Measurements from ENCODE around the gene IGFBP6.

Gene IGFBP6

DNA sequence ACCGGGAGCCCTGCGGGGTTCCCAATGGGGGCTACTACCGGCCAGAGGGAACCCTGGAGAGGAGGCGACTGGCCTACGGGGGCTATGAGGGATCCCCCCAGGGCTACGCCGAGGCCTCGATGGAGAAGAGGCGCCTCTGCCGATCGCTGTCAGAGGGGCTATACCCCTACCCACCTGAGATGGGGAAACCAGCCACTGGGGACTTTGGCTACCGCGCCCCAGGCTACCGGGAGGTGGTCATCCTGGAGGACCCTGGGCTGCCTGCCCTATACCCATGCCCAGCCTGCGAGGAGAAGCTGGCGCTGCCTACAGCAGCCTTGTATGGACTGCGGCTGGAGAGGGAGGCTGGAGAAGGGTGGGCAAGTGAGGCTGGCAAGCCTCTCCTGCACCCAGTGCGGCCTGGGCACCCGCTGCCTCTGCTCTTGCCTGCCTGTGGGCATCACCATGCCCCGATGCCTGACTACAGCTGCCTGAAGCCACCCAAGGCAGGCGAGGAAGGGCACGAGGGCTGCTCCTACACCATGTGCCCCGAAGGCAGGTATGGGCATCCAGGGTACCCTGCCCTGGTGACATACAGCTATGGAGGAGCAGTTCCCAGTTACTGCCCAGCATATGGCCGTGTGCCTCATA lies 37.9 kb upstream of the IGFBP6 start:
- in situ Hi-C loops (cut with HindIII; ENCODE audit: low sequenced_read_pairs) = no loop called here

DNA sequence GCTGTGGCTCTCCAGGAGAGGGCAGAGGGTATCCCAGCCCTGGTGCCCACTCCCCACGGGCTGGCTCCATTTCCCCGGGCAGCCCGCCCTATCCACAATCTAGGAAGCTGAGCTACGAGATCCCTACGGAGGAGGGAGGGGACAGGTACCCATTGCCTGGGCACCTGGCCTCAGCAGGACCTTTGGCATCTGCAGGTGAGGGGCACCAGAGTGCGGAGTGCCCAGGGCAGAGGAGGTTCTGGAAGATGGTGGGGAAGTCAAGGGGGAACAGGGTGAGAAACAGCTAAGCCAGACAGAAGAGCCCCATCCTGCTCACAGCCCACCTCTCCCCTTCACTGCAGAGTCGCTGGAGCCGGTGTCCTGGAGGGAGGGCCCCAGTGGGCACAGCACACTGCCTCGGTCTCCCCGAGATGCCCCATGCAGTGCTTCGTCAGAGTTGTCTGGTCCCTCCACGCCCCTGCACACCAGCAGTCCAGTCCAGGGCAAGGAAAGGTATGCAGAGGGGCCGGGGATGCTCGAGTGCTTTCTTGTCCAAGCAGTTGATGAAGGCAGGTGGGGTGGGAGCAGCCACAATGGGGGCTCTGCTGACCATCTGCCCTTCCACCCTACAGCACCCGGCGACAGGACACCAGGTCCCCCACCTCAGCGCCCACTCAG lies 37.3 kb upstream of the IGFBP6 start:
- in situ Hi-C loops (cut with HindIII; ENCODE audit: low sequenced_read_pairs) = no loop called here

DNA sequence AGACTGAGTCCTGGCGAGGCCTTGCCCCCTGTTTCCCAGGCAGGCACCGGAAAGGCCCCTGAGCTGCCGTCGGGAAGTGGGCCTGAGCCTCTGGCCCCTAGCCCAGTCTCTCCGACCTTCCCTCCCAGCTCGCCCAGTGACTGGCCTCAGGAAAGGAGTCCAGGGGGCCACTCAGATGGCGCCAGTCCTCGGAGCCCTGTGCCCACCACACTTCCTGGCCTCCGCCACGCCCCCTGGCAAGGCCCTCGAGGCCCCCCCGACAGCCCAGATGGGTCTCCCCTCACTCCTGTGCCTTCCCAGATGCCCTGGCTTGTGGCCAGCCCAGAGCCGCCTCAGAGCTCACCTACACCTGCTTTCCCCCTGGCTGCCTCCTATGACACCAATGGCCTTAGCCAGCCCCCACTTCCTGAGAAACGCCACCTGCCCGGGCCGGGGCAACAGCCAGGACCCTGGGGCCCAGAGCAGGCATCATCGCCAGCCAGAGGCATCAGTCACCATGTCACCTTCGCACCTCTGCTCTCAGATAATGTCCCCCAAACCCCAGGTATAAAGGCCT lies 36.7 kb upstream of the IGFBP6 start:
- in situ Hi-C loops (cut with HindIII; ENCODE audit: low sequenced_read_pairs) = no loop called here

DNA sequence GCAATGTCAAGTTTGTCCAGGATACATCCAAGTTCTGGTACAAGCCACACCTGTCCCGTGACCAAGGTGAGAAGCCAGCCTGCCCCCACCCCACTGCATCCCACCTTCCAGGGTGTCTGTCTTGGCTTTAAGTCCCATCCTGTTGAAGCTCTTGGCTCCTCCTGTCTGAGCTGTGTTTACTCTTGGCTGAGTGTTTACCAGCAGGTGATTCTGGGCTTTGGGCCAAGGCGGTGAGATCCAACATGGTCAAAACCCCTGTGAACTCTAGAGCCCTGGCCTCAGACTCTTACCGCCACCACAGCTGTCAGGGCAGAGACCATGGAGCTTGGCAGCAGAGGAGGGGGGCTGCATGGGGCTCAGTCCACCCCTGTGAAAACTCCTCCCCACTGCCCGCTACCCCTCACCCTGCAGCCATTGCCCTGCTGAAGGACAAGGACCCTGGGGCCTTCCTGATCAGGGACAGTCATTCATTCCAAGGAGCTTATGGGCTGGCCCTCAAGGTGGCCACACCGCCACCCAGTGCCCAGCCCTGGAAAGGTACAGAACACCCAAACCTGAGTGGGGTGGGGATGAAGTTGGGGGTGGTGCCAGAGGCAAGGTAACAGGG lies 36.0 kb upstream of the IGFBP6 start:
- in situ Hi-C loops (cut with HindIII; ENCODE audit: low sequenced_read_pairs) = no loop called here

DNA sequence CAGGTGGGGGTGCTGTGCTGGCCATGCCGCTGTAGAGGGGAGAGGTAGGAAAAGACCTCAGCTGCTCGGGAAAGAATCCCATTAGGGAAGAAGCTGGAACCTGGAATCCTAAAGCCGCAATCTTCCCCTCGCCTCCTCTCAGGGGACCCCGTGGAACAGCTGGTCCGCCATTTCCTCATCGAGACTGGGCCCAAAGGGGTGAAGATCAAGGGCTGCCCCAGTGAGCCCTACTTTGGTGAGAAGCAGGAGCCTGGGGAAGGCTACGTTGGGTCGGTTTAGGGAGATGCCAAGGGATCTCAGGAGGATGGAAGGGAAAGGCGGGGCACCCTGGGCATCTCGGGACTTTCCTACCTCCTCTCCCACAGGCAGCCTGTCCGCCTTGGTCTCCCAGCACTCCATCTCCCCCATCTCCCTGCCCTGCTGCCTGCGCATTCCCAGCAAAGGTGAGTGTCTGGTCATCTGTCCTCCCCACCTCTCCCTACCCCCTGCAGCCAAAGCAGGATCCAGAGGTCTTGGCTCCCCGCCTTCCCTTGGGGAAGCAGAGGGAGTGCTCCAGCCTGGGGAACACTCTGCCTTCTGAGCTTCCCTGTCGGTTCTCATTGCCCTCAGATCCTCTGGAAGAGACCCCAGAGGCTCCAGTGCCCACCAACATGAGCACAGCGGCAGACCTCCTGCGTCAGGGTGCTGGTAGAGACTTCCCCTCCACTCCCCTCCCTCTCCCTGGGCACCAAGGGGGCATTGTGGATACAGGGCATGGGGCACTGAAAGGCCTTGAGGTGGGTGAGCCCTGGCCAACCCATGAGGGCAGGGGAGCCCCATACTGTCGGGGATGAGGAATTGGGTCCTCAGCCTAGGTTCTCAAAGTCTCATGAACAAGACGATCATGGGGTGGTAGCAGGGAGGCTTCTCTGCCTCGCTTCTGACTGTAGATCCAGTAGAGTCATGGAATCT lies 35.2 kb upstream of the IGFBP6 start:
- in situ Hi-C loops (cut with HindIII; ENCODE audit: low sequenced_read_pairs) = no loop called here

DNA sequence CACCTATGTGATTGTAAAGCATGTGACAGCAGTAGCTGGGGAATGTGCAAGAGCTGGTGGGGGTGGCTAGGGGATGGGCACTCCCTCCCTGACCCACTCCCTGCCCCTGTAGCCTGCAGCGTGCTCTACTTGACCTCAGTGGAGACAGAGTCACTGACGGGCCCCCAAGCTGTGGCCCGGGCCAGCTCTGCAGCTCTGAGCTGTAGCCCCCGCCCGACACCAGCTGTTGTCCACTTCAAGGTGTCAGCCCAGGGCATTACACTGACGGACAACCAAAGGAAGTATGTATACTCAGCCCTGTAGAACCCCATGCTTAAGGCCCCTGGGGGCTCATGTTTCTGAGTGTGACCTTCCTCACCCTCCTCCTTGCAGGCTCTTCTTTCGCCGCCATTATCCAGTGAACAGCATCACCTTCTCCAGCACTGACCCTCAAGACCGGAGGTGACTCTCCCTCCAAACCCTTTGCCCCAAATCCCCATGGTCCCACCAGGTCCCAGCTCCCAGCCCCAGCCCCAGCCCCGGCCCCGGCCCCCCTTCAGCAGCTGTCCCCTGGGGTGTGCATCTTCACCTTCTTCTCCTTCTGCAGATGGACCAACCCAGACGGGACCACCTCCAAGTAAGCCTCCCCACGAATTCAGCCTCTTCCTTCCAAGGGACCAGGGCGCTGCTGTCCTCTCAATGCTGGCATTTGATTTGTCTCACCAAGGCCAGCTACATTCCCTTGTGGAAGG lies 34.3 kb upstream of the IGFBP6 start:
- in situ Hi-C loops (cut with HindIII; ENCODE audit: low sequenced_read_pairs) = no loop called here

DNA sequence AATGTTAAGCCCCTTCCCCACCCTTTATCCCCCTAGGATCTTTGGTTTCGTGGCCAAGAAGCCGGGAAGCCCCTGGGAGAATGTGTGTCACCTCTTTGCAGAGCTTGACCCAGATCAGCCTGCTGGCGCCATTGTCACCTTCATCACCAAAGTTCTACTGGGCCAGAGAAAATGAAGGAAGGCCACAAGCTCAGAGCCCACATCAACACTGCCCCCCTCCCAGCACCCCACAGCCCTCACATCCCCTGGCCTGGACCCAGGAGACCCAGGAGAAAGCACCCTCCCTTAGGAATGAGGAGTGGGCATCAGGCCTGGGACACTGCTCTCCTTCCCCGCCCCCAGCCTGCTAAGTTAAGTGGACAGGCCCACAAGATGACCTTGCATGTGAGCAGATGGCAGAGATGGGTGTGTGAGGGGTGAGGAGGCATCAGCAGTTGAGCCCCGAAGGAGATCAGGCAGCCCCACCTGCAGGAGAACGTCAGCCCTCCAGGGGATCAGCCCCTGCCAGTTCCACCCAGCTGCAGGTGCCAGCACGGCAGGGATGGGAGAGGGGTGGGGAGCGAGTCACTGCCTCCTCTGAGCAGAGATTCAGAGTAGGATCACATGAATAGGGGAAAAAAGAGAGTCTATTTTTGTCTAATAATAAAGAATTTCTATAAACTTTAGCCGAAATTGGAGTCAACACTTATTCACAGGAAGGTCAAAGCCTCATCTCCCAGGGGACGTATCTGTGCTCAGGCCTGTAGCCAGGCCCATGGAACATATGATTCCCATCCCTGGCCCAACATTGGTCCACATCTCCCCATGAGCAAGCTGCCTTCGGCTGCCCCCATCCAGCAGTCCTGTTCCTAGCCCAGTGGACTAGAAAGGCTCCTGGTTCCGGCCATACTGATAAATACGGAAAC lies 33.5 kb upstream of the IGFBP6 start:
- in situ Hi-C loops (cut with HindIII; ENCODE audit: low sequenced_read_pairs) = no loop called here

DNA sequence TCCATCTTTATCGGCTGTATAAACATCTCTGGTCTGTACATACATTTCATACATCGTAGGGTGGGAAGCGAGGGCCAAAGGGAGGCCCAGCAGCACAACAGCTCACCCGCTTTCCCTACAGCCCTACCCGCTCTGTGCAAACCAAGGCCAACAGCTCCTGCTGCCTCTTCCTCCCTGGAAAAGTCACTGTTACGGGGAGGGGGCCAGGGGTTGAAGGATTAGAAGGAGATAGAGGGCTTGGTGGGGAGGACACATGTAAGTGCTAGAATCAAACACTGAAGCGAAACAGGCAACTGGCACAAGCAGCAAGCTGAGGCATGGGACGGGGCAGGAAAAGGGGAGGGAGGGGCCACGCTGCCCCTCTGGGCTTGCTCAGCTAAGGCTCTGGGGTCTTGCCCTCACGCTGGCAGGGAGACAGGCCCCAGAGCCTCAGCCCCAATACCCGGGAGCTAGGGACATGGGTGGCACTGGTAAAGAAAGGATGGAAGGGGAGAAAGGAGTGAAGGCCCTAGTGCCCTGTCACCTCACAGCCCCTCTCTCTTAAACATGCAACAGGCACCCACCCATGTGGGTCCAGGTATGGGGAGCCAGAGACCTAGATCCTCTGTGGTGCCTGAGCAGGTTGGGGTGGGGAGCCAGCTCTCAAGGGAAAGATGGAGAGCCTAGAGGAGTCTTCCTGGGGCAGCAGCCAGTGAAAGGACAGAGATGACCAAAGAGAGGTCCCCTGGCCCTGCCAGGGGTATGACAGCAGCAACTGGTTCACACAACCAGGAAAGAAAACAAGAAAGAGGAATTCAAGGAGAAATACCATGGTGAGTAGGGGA lies 32.6 kb upstream of the IGFBP6 start:
- in situ Hi-C loops (cut with HindIII; ENCODE audit: low sequenced_read_pairs) = no loop called here

DNA sequence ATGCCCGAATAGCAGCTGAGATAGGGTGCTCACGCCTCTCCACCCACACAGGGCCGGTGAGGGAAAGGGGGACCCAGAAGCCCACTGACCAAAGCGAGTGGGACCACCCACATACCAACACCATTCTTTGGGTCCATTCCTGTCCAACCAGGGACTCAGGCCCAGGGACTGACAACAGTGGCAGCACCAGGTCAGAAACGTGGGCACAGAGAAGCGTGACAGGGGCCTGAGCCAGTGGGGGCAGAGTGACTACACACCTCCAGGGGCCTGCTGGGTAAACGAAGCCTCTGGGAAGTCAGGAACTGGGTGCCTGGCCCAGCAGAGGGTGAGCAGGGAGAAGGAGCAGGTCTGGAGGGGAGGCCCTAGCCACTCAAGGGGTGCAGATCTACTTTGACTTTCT lies 32.0 kb upstream of the IGFBP6 start:
- in situ Hi-C loops (cut with HindIII; ENCODE audit: low sequenced_read_pairs) = no loop called here

DNA sequence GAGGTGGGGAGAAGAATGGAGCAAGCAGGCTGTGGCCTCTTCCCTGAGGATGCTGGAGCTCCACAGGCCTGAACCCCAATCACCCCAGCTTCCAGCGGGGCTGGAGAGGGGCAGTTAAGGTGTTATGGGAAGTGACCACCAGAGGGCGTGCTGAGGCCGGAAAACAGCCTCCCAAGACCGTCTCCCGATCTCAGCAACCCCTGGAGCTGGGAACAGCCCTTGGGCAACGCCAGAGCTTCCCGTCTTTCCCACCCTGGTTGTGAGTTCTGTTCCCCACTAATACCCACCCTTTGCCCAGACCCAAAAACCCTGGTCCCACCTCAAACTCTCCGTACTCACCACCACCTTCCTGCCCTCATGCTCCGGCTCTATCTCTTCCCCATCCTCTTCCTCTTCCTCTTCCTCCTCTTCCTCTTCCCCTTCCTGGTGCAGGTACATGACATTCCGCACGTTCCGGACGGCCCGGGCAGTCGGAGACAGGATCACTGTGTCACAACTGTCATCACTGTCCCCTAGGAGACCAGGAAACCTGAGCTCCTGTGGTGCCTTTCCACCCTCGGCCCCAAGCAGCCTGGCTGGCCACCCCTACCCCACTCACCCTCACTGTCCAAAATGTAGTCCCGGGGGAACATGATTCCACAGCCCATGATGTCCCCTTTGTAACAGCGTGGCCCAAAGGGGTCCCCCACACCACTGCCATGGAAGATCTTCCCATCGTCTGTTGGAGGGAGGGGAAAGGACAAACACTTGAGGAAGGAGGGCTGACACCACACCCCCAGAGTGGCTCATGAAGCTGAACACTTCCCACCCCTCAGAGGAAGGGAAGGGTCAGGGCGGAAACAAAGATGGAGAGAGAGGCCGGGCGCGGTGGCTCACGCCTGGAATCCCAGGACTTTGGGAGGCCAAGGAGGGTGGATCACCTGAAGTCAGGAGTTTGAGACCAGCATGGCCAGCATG lies 31.2 kb upstream of the IGFBP6 start:
- in situ Hi-C loops (cut with HindIII; ENCODE audit: low sequenced_read_pairs) = no loop called here

DNA sequence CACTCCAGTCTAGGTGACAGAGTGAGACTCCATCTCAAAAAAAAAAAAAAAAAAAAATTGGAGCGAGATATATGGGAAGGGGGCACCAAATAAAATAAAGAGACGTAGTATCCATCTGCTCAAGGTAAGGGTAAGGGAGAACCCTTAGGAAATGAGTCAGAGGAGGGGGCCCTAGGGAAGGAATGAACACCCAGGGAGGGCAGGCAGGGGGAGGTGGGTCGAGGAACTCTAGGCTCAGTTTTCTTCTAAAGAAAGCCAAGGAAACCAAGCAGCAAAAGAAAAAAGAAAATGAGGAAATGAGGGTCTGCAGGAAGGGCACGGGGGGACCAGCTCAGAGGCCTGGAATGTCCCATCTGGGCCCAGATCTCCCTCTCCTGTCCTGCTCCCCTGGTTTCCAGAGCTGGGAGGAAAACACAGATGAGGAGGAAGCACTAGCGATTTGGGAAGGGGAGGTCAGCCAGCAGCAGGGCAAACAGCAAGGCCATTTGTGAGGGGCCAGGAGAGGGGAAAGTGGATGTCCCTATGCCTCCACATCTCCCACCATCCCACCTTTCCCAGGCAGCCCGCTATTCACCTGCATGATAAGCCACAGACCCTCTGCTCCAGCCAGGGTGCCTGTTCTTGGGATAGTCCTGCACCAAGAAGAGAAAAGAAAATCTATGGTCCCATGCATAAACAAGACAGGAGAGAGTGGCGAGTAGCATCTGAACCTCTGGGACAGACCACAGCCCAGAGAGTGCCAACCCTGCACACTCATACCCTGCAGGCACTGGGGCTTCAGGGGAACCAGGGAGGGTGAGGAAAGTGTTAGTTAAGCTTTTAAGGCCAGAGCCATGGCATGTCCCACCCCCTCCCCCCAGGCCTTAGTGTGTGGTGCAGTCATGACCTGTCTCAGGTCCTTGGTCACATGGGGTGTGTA lies 30.1 kb upstream of the IGFBP6 start:
- in situ Hi-C loops (cut with HindIII; ENCODE audit: low sequenced_read_pairs) = no loop called here

DNA sequence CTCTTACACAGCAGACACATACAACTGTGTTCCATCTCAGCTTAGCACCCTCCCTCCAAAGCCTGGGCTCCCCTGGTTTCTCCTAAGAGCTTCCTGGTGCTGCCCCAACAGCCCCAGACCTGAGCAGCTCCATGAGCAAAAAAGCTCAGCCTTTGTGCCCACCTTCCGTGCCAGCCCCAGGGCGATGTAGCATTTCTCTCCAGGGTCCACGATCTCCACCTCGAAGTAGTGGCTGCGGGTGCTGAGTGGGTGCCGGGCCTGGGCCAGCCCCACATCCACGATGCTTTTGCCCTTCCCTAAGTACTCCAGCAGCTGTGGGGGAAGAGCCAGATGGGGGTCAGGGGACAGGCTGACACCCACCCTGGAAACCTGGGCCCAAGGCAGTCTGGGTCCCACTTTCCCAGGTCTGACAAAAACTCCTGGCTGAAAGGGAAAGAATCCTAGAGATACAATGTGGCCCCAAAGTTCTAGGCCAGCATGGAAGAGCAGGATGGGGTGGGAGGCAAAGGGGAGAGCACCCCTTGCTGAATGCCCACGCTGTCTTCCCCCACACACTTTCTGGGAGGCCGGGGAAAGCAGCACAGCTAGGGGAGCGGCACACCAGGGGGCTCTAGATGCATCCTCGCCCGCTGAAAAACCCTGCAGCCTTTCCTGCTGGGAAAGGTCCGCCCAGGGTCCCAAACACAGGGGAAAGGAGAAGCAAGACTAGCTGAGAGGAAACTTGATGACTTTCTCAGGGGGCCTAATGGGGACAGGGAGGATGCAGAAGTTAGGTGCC lies 29.3 kb upstream of the IGFBP6 start:
- in situ Hi-C loops (cut with HindIII; ENCODE audit: low sequenced_read_pairs) = no loop called here

DNA sequence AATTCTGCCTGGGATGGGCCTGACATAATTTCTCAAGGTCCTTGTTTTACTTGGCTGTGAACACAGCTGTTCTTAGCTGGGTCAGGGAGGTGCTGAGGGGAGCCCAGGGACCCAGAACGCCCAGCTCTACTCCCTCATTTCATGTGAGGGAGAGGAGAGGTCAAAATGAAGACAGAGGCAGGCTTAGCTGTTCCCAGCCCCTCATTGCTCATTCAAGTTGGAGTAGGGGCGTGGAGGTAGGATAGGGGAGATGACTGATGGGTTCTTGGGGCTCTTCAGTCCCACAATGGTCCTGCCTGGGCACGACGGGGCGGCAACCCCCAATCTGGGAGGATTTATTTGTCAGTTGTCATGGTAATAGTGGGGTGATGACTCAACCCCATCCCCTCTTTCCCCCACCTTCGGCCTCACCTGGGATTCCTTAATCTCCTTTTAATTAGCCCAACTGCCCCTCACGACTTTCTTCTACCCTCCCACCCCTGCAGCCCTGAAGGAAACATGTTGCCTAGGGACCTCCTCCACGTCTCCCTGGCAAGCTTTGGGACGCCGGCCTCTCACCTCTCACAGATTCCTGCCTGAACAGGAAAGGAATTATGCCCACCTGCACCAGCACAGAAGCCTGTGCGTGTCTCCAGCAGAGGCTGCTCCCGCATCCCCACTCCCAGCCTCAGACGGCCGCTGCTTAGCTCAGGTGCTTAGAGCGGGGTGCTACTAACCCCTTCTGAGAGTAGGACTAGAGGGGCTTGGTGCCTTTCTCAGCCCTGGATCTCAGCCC lies 28.5 kb upstream of the IGFBP6 start:
- in situ Hi-C loops (cut with HindIII; ENCODE audit: low sequenced_read_pairs) = no loop called here

DNA sequence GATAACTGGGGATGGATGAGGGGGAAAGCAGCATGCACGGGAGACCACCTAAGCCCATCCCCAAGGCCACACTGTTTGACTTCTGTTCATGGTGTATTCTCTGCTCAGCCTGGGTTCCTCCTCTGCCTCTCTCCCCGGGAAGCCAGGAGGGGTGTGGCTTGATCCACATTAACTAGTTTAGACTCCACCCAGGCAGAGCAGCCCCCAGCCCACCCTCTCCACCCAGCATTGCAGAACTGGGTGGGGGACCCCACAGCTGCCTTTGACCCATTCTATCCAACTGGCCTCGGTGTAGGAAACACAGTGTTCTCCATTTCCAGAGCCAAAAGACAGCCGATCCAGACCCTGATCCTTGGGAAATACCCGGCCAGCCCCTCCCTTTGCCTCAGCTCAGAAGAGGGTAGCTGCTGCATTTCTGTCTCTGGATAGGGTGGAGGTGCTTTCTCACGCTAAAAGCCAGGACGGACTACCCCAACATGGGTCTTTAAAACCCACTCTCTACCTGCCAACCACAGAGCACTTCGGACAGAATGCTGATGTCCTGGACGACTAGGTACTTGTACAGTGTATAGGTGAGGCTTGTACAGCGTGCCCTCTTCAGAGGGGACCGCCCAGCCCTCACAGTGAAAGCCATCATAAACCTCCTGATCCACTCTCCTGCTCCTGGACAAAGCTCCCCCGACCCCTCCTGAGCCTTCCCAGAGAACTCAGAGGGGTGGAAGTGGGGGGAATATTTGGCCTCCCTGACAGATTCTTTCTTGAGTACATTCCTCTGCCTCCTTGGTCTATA lies 27.7 kb upstream of the IGFBP6 start:
- in situ Hi-C loops (cut with HindIII; ENCODE audit: low sequenced_read_pairs) = no loop called here
